Lung (tissue), 12 donors: Measurements from ENCODE around the gene EEF1AKMT2. TPM values are rescaled to one million over a fixed set of nuclear protein-coding genes. Genes with fewer than 3 reads are reported as not detected.

ENCODE experiments used
- ATAC-seq: fragments of 200-7000 bp; cut with Tn5 transposase; one replicate; pipeline ENCODE4 v1.9.1; 2020; ENCODE audit warnings: moderate number of reproducible peaks; ENCODE audit not compliant: insufficient read depth, low FRiP score
- DNase-seq, 3 donors: peaks; one replicate each; pipeline ENCODE4 v3.0.0-alpha.2; 2013 to 2017
- H3K27ac ChIP-seq, 2 donors: one replicate each; pipeline ENCODE4 v1.5.1; 2013; ENCODE audit warnings: mild to moderate bottlenecking in 2 of 2, moderate library complexity in 2 of 2, control low read depth in 1 of 2, inconsistent platforms in 1 of 2, low read depth in 1 of 2, low read length in 1 of 2
- H3K27me3 ChIP-seq, 3 donors: one replicate each; pipeline ENCODE4 v1.5.1; 2013; ENCODE audit warnings: low read length in 2 of 3; ENCODE audit not compliant: control insufficient read depth in 3 of 3, insufficient read depth in 3 of 3
- H3K36me3 ChIP-seq, 4 donors: one replicate each; pipeline ENCODE4 v1.5.1; 2013; ENCODE audit warnings: low read length in 4 of 4, mild to moderate bottlenecking in 1 of 4, moderate library complexity in 1 of 4; ENCODE audit not compliant: control insufficient read depth in 4 of 4, insufficient read depth in 4 of 4
- H3K4me1 ChIP-seq, 5 donors: one replicate each; pipeline ENCODE4 v1.5.1; 2013; ENCODE audit warnings: low read length in 5 of 5, mild to moderate bottlenecking in 2 of 5, moderate library complexity in 1 of 5; ENCODE audit not compliant: control insufficient read depth in 5 of 5, insufficient read depth in 5 of 5
- H3K4me3 ChIP-seq: one replicate; pipeline ENCODE4 v1.5.1; 2013; ENCODE audit warnings: mild to moderate bottlenecking, control low read depth, moderate library complexity
- H3K9ac ChIP-seq, 2 donors: one replicate each; pipeline ENCODE4 v1.5.1; 2013; ENCODE audit warnings: low read length in 2 of 2, control low read depth in 1 of 2; ENCODE audit not compliant: insufficient read depth in 1 of 2
- H3K9me3 ChIP-seq, 4 donors: one replicate each; pipeline ENCODE4 v1.5.1; 2013; ENCODE audit warnings: low read length in 3 of 4, mild to moderate bottlenecking in 1 of 4, moderate library complexity in 1 of 4; ENCODE audit not compliant: control insufficient read depth in 4 of 4, insufficient read depth in 3 of 4
- WGBS, 2 donors: extraction: QIAGEN DNeasy Blood & Tissue Kit; methylation state at CpG; one replicate each; pipeline ENCODE4 v1.1.7; 2013; 5-methylcytosine and 5-hydroxymethylcytosine counted together
- polyA plus RNA-seq, 2 donors: library from polyadenylated mRNA; stranded (reverse); fragments of 200-250 nt; gene quantifications; one replicate each; pipeline ENCODE4 v1.2.1, GENCODE V29; 2013
- total RNA-seq, 2 donors: library from RNA; depleted of rRNA in 1 of 2; stranded (reverse); fragments of >200 nt in 1 of 2; gene quantifications; one replicate each; pipeline ENCODE4 v1.2.1, GENCODE V29; 2014 to 2021
- TF ChIP-seq, protein P1 (sequence below): IDR thresholded peaks from 2 replicates; pipeline ENCODE4 v1.5.1; 2012; ENCODE audit warnings: mild to moderate bottlenecking; ENCODE audit errors: control extremely low read depth, extremely low read depth
- donor health status: control.
- donor health status: control.
- donor health status: Bipolar disorder and iron deficiency.
- donor health status: healthy.
- donor health status: DM: yes; HTN: yes; CAD: no.

The EEF1AKMT2 gene
- total and polyA plus RNA-seq, 4 donors, result 9.0 to 37.9 (median 16.0) TPM

GRCh38 chr10:124721330-124722045, 70.2 kb downstream of the EEF1AKMT2 start:
- 36 to 41% methylated on average over 16 of the region's 16 CpGs for WGBS, 2 donors
- no peak overlapping the region for H3K9ac ChIP-seq
- TF ChIP-seq, protein P1, sequence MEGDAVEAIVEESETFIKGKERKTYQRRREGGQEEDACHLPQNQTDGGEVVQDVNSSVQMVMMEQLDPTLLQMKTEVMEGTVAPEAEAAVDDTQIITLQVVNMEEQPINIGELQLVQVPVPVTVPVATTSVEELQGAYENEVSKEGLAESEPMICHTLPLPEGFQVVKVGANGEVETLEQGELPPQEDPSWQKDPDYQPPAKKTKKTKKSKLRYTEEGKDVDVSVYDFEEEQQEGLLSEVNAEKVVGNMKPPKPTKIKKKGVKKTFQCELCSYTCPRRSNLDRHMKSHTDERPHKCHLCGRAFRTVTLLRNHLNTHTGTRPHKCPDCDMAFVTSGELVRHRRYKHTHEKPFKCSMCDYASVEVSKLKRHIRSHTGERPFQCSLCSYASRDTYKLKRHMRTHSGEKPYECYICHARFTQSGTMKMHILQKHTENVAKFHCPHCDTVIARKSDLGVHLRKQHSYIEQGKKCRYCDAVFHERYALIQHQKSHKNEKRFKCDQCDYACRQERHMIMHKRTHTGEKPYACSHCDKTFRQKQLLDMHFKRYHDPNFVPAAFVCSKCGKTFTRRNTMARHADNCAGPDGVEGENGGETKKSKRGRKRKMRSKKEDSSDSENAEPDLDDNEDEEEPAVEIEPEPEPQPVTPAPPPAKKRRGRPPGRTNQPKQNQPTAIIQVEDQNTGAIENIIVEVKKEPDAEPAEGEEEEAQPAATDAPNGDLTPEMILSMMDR, result no peak
- H3K4me1 ChIP-seq, result peaks cover 31 to 73% (median 48%) of the 10 kb centered on the region in 5 donors
- H3K4me3 ChIP-seq, result no peak overlapping the region
- H3K36me3 ChIP-seq, result no peaks in the 10 kb centered on the region
- peak overlapping the region; percentile 83 to 84 for H3K27ac ChIP-seq
- peak in 2 of 3 donors; percentile 62 to 73 for DNase-seq
- H3K27me3 ChIP-seq, result no peaks in the 10 kb centered on the region
- H3K9me3 ChIP-seq, result no peaks in the 10 kb centered on the region
- ATAC-seq, result no peak

DNA sequence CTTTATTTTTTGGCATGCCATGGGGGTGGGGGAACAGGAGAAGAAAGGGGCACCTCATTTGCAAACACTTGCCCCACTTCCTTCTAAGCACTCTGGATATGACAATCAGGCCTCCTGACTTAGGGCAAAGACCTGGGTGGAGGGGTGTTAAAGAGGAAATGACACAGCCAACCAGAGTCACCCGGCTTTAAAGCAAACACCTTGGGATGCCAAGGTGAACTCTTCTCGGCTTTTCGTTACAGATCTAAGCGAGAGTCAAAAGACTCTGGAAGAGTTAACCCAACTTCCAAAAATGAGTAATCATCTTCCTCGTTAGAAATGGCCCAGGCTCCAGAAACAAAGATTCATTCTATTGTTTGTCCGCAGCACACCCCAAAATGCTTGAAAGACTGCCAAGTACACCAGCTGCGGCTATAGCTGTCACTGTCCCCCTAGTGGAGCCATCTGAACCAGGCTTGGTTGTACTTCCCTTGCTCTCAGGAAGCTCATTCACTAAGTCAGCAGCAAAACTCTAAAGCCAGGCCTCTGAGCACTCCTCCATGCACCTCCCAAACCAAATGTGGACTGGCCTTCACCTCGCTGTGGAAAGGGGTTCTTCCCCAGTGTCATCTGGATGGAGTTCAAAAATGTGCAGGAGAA, 72.4 kb downstream of the EEF1AKMT2 start:
- no peaks in the 10 kb centered on the region for H3K27me3 ChIP-seq
- H3K9me3 ChIP-seq, result no peaks in the 10 kb centered on the region
- WGBS, 2 donors, result 5 to 17% methylated on average over 8 of the region's 8 CpGs
- peaks cover 34 to 77% (median 47%) of the 10 kb centered on the region in 5 donors for H3K4me1 ChIP-seq
- H3K36me3 ChIP-seq, result no peaks in the 10 kb centered on the region
- DNase-seq (peak; percentile 87 to 94 (median 93)), ATAC-seq (peak; percentile 55)
- H3K4me3 ChIP-seq, result no peak overlapping the region
- TF ChIP-seq, protein P1, result peak; percentile 15
- H3K27ac ChIP-seq, result peak overlapping the region; percentile 82 to 88
- no peak overlapping the region for H3K9ac ChIP-seq

DNA sequence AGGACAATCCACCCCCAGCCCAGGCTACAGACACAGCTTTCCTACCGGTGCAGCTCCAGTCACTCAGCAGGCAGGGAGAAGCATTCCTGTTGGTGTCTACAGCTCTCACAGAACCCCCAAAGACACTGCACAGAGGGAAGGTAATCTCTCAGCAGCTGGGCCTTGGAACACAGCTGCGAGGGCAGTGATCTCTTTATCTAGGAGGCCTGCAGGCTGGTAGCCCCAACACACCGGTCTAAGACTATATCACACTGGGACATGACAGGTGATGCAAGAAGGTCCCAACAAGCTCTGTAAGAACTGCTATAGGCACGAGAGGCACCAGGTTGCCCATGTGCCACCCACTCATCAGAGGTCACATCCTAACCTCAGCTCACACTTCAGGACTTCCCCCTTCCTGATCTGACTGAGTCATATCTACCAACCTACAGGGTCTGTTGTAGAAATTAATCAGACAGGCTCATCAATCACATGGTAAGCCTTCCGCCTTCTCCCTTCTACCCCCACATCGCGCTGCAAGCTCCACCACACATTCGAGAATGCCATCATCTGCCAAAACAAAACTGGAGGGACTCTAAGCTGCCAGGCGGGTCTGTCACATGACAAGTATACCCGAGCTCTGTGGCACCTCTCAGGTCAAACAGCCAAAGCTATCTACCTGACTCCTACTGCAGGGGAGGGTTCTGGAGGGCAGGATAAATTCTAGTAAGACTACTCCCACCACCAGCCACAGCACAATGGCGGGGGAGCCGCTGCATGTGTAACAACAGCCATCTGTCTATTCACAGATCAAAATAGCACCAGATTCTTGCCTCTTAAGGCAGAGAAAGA, 73.6 kb downstream of the EEF1AKMT2 start:
- TF ChIP-seq, protein P1, result no peak
- Histone ChIP-seq H3K36me3 (no peaks in the 10 kb centered on the region), H3K4me1 (peaks cover 22 to 77% (median 37%) of the 10 kb centered on the region in 5 donors), H3K27me3 (no peaks in the 10 kb centered on the region), H3K27ac (peak overlapping the region; percentile 82 to 88), H3K9ac (no peak overlapping the region), H3K4me3 (no peak overlapping the region), H3K9me3 (no peaks in the 10 kb centered on the region)
- 44 to 56% methylated on average over 12 of the region's 12 CpGs for WGBS, 2 donors
- DNase-seq, result no peak
- ATAC-seq, result peak; percentile 53
